Right lobe of liver (tissue), 4 donors: ENCODE data around the gene DKK2.

Experiments used
- CTCF ChIP-seq, 4 donors: fragments of 200-600 bp in 3 of 4; fragments of 450-650 bp in 1 of 4; IDR thresholded peaks; one replicate each; pipeline versions ENCODE4 v1.5.1 to v1.8.0; 2016 to 2022; ENCODE audit warnings: antibody characterized with exemption in 4 of 4, mild to moderate bottlenecking in 2 of 4
- POLR2A ChIP-seq: fragments of 450-650 bp; IDR thresholded peaks from one replicate; pipeline ENCODE4 v1.6.1; 2017; ENCODE audit warnings: antibody characterized with exemption, mild to moderate bottlenecking
- donor health status: DM: no; HTN: no; CAD: no.
- donor health status: DM: no; HTN: no; CAD: no.
- donor health status: DM: no; HTN: yes; CAD: no.

DNA sequence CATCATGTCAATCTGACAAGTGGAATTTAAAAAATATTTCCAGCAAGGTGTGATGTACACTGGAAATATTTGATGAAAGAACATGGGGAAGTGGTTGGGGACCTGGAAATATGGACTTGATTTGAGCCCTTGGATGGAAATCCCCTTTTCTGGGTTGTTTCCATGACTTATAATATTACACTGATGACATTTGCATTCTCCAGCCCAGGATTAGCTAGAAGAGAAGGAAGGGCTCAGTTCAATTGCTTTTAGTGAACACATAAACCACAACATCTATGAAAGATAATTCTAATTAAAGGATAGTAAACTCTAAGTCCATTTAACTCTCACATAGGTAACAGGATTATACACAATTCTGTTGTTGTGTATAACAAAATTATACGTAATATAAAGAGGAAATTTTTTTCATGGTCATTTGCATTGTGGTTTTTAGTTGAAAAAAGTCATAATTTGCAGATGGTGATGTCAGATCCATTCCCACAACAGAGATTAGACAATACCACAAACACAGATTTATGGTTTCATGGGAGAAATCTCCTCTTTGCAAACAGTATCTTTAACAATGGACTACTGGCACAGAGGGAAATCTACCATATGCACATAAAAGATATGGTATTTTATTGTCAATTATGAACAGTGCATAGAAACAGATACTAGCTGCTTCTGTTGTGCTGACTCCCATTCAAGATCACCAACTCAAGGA is 126.5 kb downstream of the DKK2 start:
- no peak for TF ChIP-seq CTCF (IDR thresholded peaks at IDR 0.05)
- no peak for TF ChIP-seq POLR2A
